Stimulated activated CD8-positive, alpha-beta memory T cell treated with anti-CD3 and anti-CD28 coated beads, Interleukin-2, amount 100 ng/mL, for 1 hour (primary cell): ENCODE measurements around the gene OR10W1.

Experiments
- DNase-seq, 2 donors: peaks; one replicate each; pipeline ENCODE4 v3.0.0-alpha.2; 2020; ENCODE audit warnings: low read depth in 2 of 2

Gene OR10W1

DNA sequence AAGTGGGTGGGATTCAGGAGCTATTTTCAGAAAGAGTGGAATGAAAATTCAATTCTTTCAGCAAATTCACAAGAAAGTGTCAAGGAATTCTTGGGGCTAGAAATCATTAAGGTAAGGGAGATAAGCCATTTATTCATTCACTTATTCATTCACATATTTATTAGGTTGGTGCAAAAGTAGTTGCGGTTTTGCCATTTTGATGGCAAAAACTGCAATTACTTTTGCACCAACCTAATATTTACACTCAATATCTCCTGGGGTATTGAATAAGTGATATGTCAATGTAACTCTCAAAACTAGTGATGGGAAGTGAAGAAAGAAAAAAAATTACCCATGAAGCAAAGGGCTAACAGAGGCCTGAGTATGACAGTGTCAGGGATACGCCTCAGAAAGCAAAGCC, at the start of gene OR10W1:
Gene OR10W1, minus strand, starts transcription at position 119 of the 400 bp plus-strand sequence. CDS start 402 bp downstream, outside the sequence.
- DNase-seq = no peak

DNA sequence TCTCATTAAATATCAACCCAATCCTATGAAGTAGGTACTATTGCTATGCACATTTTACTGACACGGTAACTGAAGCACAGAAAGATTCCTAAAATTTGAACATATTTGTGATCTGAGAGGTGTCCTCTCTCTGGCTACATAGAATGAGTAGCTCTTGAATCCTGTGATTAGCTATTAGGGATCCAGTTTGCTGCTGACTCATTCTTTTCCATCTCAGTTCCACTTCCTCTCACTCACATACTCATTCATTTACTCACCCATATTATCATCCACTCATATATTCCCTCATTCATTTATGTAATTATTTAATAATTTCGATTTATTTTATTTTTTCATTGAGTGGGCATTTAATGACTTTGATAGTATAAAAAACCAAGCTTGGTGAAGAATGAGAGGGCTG, 48.1 kb upstream of the OR10W1 start:
- no peak for DNase-seq

DNA sequence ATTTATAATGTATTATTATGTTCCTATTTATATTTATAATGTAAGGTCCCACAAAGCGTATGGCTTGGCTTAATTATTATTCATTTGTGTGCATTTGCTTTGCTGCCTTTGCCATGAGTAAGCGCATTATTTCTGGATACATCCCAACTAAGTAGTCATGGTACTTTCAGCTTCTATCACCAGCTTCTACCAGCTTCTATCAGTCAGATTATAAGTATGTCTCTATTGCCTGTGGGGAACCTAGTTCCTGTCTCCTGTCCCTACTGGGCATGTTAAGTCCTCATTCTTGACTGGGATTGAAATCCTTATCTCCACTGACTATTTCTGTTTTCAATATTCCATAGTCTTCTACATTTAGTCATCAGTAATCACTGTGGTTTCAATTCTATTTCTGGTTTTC, 33.5 kb upstream of the OR10W1 start:
- no peak for DNase-seq

- no peak for DNase-seq
Observed at GRCh38 chr11:58292017-58292416, 24.0 kb upstream of the OR10W1 start.

- DNase-seq = no peak
Observed at GRCh38 chr11:58289266-58289665, 21.2 kb upstream of the OR10W1 start.

DNA sequence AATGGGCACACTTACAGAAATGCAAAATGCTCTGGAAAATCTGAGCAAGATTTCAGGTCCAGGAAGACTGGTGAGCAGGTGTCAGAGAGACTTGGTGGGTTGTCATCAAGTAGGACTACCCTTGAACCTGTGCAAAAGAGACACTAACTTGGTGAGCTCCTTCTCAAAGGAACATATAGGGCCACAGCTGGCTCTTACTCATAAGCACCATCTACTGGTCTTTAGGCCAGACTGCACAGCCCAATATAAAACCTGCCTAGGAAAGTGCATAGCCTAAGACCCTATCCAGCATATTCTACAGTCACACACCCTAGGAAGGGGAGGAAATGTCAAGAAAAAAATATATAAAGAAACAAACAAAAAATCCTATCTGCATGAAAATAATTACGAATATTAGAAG, 18.2 kb upstream of the OR10W1 start:
- DNase-seq = no peak

DNA sequence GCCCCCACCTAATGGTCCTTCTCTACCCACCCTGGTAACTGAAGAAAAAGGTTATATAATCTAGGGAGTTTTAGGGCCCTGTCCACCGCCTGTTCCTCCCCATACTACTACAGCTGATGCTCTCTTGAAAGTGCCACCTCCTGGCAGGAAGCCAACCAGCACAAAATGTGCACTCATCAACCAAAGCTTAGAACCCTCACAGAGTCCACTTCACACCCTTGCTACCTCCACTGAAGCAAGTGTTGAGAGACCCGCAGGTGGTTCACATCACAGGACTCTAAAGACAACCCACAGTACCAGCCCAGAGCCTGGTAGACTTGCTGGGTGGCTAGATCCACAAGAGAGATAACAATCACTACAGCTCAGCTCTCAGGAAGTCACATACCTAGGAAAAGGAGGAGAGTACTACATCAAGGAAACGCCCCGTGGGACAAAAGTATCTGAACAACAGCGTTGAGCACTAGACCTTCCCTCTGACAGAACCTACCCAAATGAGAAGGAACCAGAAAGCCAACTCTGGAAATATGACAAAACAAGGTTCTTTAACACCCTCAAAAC, 17.5 kb upstream of the OR10W1 start:
- no peak for DNase-seq

DNA sequence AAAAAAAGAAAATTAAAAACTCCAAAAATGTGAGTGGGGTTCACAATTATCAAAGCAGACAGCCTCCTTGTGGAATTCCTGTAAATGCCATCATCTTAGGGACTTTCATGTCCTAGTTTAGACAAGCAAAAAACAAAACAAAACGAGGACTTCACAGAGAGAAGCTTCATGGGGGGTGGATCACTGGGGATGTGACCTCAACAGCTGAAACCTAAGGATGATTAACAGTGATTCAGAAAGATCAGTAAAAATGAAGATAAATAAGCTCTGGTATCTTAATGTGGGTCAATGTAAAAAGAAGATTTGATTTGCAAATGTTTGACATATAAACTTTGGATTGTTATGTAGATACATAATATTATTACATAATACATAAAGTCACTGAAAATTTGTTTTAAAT, 8.1 kb upstream of the OR10W1 start:
- DNase-seq = no peak

DNA sequence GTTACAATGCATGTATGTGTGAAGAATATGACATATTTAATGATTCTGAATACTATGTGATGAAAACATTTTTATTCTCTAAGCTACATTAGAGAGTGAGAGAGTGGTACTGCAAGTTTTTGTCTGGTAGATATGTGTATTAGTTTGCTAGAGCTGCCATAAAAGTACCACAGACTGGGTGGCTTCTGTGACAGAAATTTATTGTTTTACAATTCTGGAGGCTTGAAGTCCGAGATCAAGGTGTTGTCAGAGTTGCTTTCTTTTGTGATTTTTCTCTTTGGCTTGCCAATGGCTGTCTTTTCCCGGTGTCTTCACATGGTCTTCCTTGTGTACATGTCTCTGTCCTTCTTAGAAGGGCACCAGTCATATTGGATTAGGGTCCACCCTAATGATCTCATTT, 6.9 kb upstream of the OR10W1 start:
- no peak for DNase-seq

DNA sequence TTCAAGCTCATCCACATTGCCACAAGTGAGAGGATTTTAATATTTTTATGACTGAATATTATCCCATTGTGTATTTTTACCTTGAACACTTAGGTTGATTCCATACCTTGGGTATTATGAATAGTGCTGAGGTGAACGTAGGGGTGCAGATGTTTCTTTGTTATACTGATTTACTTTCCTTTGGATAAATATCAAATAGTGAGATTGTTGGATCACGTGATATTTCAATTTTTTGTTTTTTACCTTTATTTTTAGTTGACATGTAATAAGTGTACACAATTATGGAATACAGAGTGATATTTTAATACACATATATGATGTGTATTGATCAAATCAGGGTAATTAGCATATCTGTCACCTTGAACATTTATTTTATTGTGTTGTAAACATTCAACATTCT, 8.1 kb downstream of the OR10W1 start:
- DNase-seq = no peak

GRCh38 chr11:58254936-58255335, 13.1 kb downstream of the OR10W1 start:
- no peak for DNase-seq

- no peak for DNase-seq
Observed at GRCh38 chr11:58243954-58244353, 24.1 kb downstream of the OR10W1 start.

GRCh38 chr11:58227956-58228615, 40.0 kb downstream of the OR10W1 start:
- no peak for DNase-seq

- no peak for DNase-seq
Observed at GRCh38 chr11:58222721-58223120, 45.3 kb downstream of the OR10W1 start.
